Measurements from ENCODE around the gene CDC34.

Gene CDC34

GRCh38 chr19:531753-532560 is at the start of gene CDC34:
Gene CDC34 (plus strand): TSS chr19:531760. CDS start chr19:531932, 172 bp downstream.
- DNase-seq (ENCODE audit: low read depth in 2 of 2, low spot score in 1 of 2): no peak

GRCh38 chr19:482186-483041 is 49.1 kb upstream of the CDC34 start:
- no peak for DNase-seq (ENCODE audit: low read depth in 2 of 2, low spot score in 1 of 2)

GRCh38 chr19:483332-484072 is 48.1 kb upstream of the CDC34 start:
- DNase-seq (ENCODE audit: low read depth in 2 of 2, low spot score in 1 of 2): no peak

- no peak for DNase-seq (ENCODE audit: low read depth in 2 of 2, low spot score in 1 of 2)
These were observed 47.1 kb upstream of the CDC34 start for GRCh38 chr19:484494-484893.

GRCh38 chr19:485077-485476 is 46.5 kb upstream of the CDC34 start:
- DNase-seq (ENCODE audit: low read depth in 2 of 2, low spot score in 1 of 2): no peak

- DNase-seq (ENCODE audit: low read depth in 2 of 2, low spot score in 1 of 2): no peak
These were observed 45.9 kb upstream of the CDC34 start for GRCh38 chr19:485583-486236.

- DNase-seq (ENCODE audit: low read depth in 2 of 2, low spot score in 1 of 2): peak; percentile 81 to 86
These were observed 42.8 kb upstream of the CDC34 start for GRCh38 chr19:488505-489417.

GRCh38 chr19:489418-490196 is 42.0 kb upstream of the CDC34 start:
- no peak for DNase-seq (ENCODE audit: low read depth in 2 of 2, low spot score in 1 of 2)

- DNase-seq (ENCODE audit: low read depth in 2 of 2, low spot score in 1 of 2): no peak
These were observed 40.3 kb upstream of the CDC34 start for GRCh38 chr19:491146-491741.

- no peak for DNase-seq (ENCODE audit: low read depth in 2 of 2, low spot score in 1 of 2)
These were observed 39.4 kb upstream of the CDC34 start for GRCh38 chr19:492091-492531.

- no peak for DNase-seq (ENCODE audit: low read depth in 2 of 2, low spot score in 1 of 2)
These were observed 38.0 kb upstream of the CDC34 start for GRCh38 chr19:493391-494170.

GRCh38 chr19:494171-495080 is 37.1 kb upstream of the CDC34 start:
- no peak for DNase-seq (ENCODE audit: low read depth in 2 of 2, low spot score in 1 of 2)

GRCh38 chr19:495081-495401 is 36.5 kb upstream of the CDC34 start:
- no peak for DNase-seq (ENCODE audit: low read depth in 2 of 2, low spot score in 1 of 2)

GRCh38 chr19:495402-496111 is 36.0 kb upstream of the CDC34 start:
- DNase-seq (ENCODE audit: low read depth in 2 of 2, low spot score in 1 of 2): no peak

GRCh38 chr19:496112-496665 is 35.4 kb upstream of the CDC34 start, which contains the start of gene MADCAM1:
Gene MADCAM1 (plus strand): TSS chr19:496486. CDS start chr19:496500, 14 bp downstream.
- no peak for DNase-seq (ENCODE audit: low read depth in 2 of 2, low spot score in 1 of 2)

GRCh38 chr19:496986-497385 is 34.6 kb upstream of the CDC34 start:
- DNase-seq (ENCODE audit: low read depth in 2 of 2, low spot score in 1 of 2): no peak

All from stimulated activated CD8-positive, alpha-beta memory T cell treated with anti-CD3 and anti-CD28 coated beads, Interleukin-4, amount 100 ng/mL, for 4 hours (primary cell).